PFSK-1 (cell line): Measurements from ENCODE around the gene RAB4A.

Experiments used
- FOXP2 ChIP-seq: optimal IDR thresholded peaks from 2 replicates; pipeline ENCODE3; 2011; ENCODE audit warnings: borderline replicate concordance, control low read depth, inconsistent platforms; ENCODE audit not compliant: insufficient read depth; ENCODE audit errors: extremely low read length, extremely low read depth
- POLR2AphosphoS5 ChIP-seq: IDR thresholded peaks from 2 replicates; pipeline ENCODE4 v1.6.1; 2012; ENCODE audit warnings: low read depth, mild to moderate bottlenecking, control low read depth, low read length, moderate library complexity
- REST ChIP-seq, 2 experiments: IDR thresholded peaks; 2 replicates each; pipeline versions ENCODE4 v1.6.1 to v1.8.0; 2011 to 2012; ENCODE audit warnings: low read depth in 2 of 2, low read length in 2 of 2, control low read depth in 1 of 2, inconsistent platforms in 1 of 2, mild to moderate bottlenecking in 1 of 2, moderate library complexity in 1 of 2; ENCODE audit not compliant: insufficient read depth in 1 of 2
- SIN3A ChIP-seq: IDR thresholded peaks from 2 replicates; pipeline ENCODE4 v1.6.1; 2012; ENCODE audit warnings: mild to moderate bottlenecking, low read length, moderate library complexity, borderline replicate concordance; ENCODE audit not compliant: insufficient read depth
- TAF1 ChIP-seq: IDR thresholded peaks from 2 replicates; pipeline ENCODE4 v1.6.1; 2012; ENCODE audit warnings: low read length, control low read depth, borderline replicate concordance; ENCODE audit not compliant: insufficient read depth

Gene RAB4A

DNA sequence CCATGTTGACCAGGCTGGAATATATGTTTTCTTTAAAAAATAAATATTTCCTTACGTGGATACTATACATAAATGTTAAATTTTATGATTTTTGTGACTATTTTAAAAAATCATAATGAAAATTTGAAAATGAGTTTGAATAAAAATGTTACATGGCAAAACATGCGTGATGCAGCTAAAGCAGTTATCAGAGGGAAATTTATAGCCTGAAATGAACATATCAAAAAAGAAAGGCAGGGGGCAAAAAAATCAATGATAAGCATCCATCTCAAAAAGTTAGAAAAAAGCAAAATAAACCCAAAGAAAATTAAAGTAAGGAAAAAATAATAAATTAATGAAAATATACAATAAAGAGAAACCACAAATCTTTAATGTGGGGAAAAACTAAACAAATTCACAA lies 63.4 kb downstream of the RAB4A start:
- TF ChIP-seq POLR2AphosphoS5 = no peak
- TF ChIP-seq FOXP2 = no peak
- no peak for TF ChIP-seq SIN3A
- TF ChIP-seq REST (IDR thresholded peaks at IDR 0.05; ENCODE audit: insufficient read depth in 1 of 2, low read depth in 2 of 2, low read length in 2 of 2) = no peak

GRCh38 chr1:229334716-229335115 lies 63.8 kb downstream of the RAB4A start:
- TF ChIP-seq REST (IDR thresholded peaks at IDR 0.05; ENCODE audit: insufficient read depth in 1 of 2, low read depth in 2 of 2, low read length in 2 of 2) (no peak), FOXP2 (no peak)

DNA sequence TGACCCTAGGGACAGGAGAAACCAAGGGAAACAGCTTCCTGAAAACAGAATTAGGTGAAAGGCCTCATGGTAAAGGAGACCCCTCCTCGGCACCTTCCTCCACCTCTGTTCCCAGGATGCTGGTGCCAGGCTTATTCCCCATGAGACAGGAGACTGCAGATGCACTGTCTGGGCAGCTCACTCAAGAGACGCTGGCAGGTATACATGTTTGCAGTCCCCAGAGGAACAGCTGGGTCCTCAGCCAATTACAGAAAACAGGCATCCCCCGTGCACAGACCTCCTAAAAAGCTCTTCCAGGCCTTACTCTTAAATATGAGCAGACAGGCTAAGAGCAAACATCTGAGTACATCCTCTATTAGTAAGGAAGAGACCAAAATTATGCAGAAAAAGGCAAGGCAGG lies 65.4 kb downstream of the RAB4A start:
- TF ChIP-seq POLR2AphosphoS5 = no peak
- no peak for TF ChIP-seq FOXP2
- no peak for TF ChIP-seq REST (IDR thresholded peaks at IDR 0.05; ENCODE audit: insufficient read depth in 1 of 2, low read depth in 2 of 2, low read length in 2 of 2)
- no peak for TF ChIP-seq TAF1
- no peak for TF ChIP-seq SIN3A

GRCh38 chr1:229339086-229339485 lies 68.2 kb downstream of the RAB4A start:
- TF ChIP-seq TAF1 = no peak
- TF ChIP-seq SIN3A = no peak
- no peak for TF ChIP-seq FOXP2
- no peak for TF ChIP-seq REST (IDR thresholded peaks at IDR 0.05; ENCODE audit: insufficient read depth in 1 of 2, low read depth in 2 of 2, low read length in 2 of 2)
- TF ChIP-seq POLR2AphosphoS5 = no peak

- TF ChIP-seq SIN3A (no peak), TAF1 (no peak)
These were observed 68.6 kb downstream of the RAB4A start for GRCh38 chr1:229339520-229339919.
